K562 (cell line): ENCODE results near the gene GFI1B. TPM values are rescaled to one million over a fixed set of nuclear protein-coding genes. Genes with fewer than 3 reads are reported as not detected.

Experiments used
- BCL6 ChIP-seq: fragments of 250-450 bp; sonication (Bioruptor Pico); IDR thresholded peaks from 2 replicates; pipeline ENCODE4 v1.4.0; 2020
- BCOR ChIP-seq: fragments of 450-650 bp; IDR thresholded peaks from 2 replicates; pipeline ENCODE4 v1.6.1; 2016
- CBFA2T2 ChIP-seq: fragments of 450-650 bp; conservative IDR thresholded peaks from 2 replicates; pipeline ENCODE4 v1.6.1; 2017; ENCODE audit warnings: mild to moderate bottlenecking
- JUN ChIP-seq, 2 experiments: sonication (generic) in 1 of 2; formaldehyde crosslinking in 1 of 2; IDR thresholded peaks; 2 replicates each; pipeline versions ENCODE4 v1.6.1 to v1.8.0; 2012 to 2022; ENCODE audit warnings: borderline replicate concordance in 2 of 2, mild to moderate bottlenecking in 2 of 2, improper control_type of control experiment in 1 of 2, low read depth in 1 of 2, low read length in 1 of 2, missing genetic modification reagents in 1 of 2
- L3MBTL2 ChIP-seq: fragments of 450-650 bp; IDR thresholded peaks from 2 replicates; pipeline ENCODE4 v1.6.1; 2016; ENCODE audit warnings: mild to moderate bottlenecking, moderate library complexity
- MEIS2 ChIP-seq: fragments of 450-650 bp; IDR thresholded peaks from 2 replicates; pipeline ENCODE4 v1.6.1; 2014; ENCODE audit warnings: mild to moderate bottlenecking; ENCODE audit not compliant: partially characterized antibody
- MYNN ChIP-seq, 2 experiments: sonication (generic); formaldehyde crosslinking in 1 of 2; IDR thresholded peaks; 2 replicates each; pipeline versions ENCODE4 v1.5.0 to v1.6.1; 2016 to 2020; ENCODE audit warnings: antibody characterized with exemption in 1 of 2, missing genetic modification reagents in 1 of 2
- PML ChIP-seq: IDR thresholded peaks from 2 replicates; pipeline ENCODE4 v1.6.1; 2012; ENCODE audit warnings: low read length, inconsistent platforms
- POLR2AphosphoS5 ChIP-seq: IDR thresholded peaks from 2 replicates; pipeline ENCODE4 v1.6.1; 2011; ENCODE audit warnings: mild to moderate bottlenecking, low read depth, low read length, moderate library complexity; ENCODE audit not compliant: control insufficient read depth, insufficient read depth
- RBFOX2 ChIP-seq: fragments of 200-400 bp; formaldehyde crosslinking; IDR thresholded peaks from 2 replicates; pipeline ENCODE4 v1.6.1; 2017; ENCODE audit warnings: low read depth, mild to moderate bottlenecking, low read length, moderate library complexity
- TAF9B ChIP-seq: fragments of 450-650 bp; IDR thresholded peaks from 2 replicates; pipeline ENCODE4 v1.6.1; 2018; ENCODE audit warnings: mild to moderate bottlenecking; ENCODE audit not compliant: partially characterized antibody
- ZC3H4 ChIP-seq: sonication (generic); formaldehyde crosslinking; IDR thresholded peaks from 2 replicates; pipeline ENCODE4 v1.9.0; 2021; ENCODE audit warnings: missing genetic modification reagents, borderline replicate concordance
- ZNF583 ChIP-seq: fragments of 250-450 bp; sonication (Bioruptor Pico); IDR thresholded peaks from 2 replicates; pipeline ENCODE4 v1.4.0; 2020
- polyA plus RNA-seq, 8 experiments: library from polyadenylated mRNA; depleted of rRNA in 4 of 8; stranded (reverse) in 5 of 8; unstranded in 3 of 8; fragments of >200 nt; fragmentation: Nextera tagmentation in 2 of 8; fragmentation: Illumina TruSeq in 1 of 8; extraction: Ambion mirVana in 2 of 8; extraction: Trizol in 1 of 8; gene quantifications; 2 replicates each; pipeline versions ENCODE4 v1.2.1 to v1.2.3, GENCODE V29; 2011 to 2014; ENCODE audit warnings: inconsistent platforms in 1 of 8, missing spikeins in 1 of 8
- total RNA-seq, 7 experiments: library from RNA; depleted of rRNA in 6 of 7; stranded (reverse); fragments of >200 nt in 6 of 7; fragmentation: Illumina TruSeq in 2 of 7; extraction: Trizol in 2 of 7; gene quantifications; 2 replicates each; pipeline versions ENCODE4 v1.2.1 to v1.2.3, GENCODE V29; 2011 to 2021; ENCODE audit warnings: low replicate concordance in 1 of 7
- TF ChIP-seq, protein P1 (sequence below), 2 experiments: fragments of 450-650 bp in 1 of 2; sonication (generic) in 1 of 2; formaldehyde crosslinking in 1 of 2; IDR thresholded peaks; 2 replicates each; pipeline versions ENCODE4 v1.7.1 to v1.9.0; 2016 to 2022; ENCODE audit warnings: inconsistent platforms in 1 of 2, mild to moderate bottlenecking in 1 of 2, missing genetic modification reagents in 1 of 2
- TF ChIP-seq, protein P2 (sequence below): fragments of 450-650 bp; conservative IDR thresholded peaks from 2 replicates; pipeline ENCODE4 v1.6.1; 2016; ENCODE audit warnings: missing genetic modification characterization, low read depth, mild to moderate bottlenecking, missing compliant biosample characterization, moderate library complexity

Gene GFI1B
- total and polyA plus RNA-seq, 9 of the 15 experiments (the other 6 are each of a cell fraction or from before 2014, with no cell fraction given): 8.0 to 75.7 (median 34.5) TPM

DNA sequence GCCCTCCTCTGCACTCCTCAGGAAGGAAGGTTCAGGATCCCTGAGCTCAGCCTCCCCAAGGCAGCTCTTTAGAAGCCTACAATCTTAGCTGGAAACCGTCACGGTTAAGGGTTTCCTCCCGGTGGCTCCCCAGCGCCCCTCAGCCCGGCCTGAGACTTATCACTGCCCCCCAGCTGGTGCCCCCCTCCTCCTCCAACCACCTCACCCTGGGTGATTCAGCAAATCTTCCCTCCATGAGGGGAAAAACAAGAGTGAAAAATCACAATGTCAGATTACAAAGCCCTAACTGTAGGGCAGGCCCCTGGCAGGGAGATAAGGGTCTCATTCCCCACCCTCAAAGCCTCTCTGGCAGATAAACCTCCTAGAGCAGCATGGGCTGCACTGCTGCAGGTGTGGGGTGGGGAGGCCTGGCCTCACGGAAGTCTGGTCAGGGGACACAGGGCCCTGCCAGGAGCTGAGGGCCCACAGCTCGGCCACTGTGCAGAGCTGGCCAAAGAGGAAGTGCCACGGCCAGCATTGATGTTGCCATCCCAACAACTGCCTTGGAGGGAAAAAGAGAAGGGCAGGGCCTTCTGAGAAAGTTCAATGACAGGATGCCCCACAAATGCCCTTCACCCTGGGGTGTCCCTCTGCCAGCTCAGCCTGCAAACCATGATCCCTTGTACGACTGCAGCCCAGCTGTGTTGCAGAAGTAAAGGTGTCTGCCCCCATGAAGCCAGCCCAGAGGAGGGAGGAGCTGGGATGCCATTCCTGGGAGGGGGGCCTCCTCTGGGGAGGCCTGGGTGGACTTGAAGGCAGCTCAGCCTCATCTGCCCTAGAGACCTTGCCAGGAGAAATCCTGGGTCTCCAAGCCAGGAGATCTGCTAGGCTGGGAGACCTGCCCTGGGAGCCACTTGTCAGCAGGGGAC lies 25.9 kb downstream of the GFI1B start (continued):
- TF ChIP-seq, protein P1, sequence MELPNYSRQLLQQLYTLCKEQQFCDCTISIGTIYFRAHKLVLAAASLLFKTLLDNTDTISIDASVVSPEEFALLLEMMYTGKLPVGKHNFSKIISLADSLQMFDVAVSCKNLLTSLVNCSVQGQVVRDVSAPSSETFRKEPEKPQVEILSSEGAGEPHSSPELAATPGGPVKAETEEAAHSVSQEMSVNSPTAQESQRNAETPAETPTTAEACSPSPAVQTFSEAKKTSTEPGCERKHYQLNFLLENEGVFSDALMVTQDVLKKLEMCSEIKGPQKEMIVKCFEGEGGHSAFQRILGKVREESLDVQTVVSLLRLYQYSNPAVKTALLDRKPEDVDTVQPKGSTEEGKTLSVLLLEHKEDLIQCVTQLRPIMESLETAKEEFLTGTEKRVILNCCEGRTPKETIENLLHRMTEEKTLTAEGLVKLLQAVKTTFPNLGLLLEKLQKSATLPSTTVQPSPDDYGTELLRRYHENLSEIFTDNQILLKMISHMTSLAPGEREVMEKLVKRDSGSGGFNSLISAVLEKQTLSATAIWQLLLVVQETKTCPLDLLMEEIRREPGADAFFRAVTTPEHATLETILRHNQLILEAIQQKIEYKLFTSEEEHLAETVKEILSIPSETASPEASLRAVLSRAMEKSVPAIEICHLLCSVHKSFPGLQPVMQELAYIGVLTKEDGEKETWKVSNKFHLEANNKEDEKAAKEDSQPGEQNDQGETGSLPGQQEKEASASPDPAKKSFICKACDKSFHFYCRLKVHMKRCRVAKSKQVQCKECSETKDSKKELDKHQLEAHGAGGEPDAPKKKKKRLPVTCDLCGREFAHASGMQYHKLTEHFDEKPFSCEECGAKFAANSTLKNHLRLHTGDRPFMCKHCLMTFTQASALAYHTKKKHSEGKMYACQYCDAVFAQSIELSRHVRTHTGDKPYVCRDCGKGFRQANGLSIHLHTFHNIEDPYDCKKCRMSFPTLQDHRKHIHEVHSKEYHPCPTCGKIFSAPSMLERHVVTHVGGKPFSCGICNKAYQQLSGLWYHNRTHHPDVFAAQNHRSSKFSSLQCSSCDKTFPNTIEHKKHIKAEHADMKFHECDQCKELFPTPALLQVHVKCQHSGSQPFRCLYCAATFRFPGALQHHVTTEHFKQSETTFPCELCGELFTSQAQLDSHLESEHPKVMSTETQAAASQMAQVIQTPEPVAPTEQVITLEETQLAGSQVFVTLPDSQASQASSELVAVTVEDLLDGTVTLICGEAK (IDR thresholded peaks at IDR 0.05): no peak
- TF ChIP-seq, protein P1 (CRISPR knock-in tag; IDR thresholded peaks at IDR 0.05): no peak
- TF ChIP-seq BCOR (peak; percentile 93), TAF9B (no peak), PML (peak; percentile 93), POLR2AphosphoS5 (peak; percentile 94), RBFOX2 (peak; percentile 57), L3MBTL2 (peak; percentile 75; the same call in 1 of the 2 replicates), BCL6 (CRISPR knock-in tag) (peak; percentile 78), CBFA2T2 (peak; percentile 99), MYNN (IDR thresholded peaks at IDR 0.05) (peak; percentile 97), MYNN (CRISPR knock-in tag; IDR thresholded peaks at IDR 0.05) (no peak), ZNF583 (peak; percentile 86), ZC3H4 (no peak), JUN (IDR thresholded peaks at IDR 0.05; ENCODE audit: borderline replicate concordance, low read depth, low read length) (peak; percentile 77; the same call in 1 of the 2 replicates), JUN (CRISPR knock-in tag; IDR thresholded peaks at IDR 0.05; ENCODE audit: borderline replicate concordance) (peak; percentile 75; the same call in 1 of the 2 replicates), MEIS2 (peak; percentile 88)
- TF ChIP-seq, protein P2, sequence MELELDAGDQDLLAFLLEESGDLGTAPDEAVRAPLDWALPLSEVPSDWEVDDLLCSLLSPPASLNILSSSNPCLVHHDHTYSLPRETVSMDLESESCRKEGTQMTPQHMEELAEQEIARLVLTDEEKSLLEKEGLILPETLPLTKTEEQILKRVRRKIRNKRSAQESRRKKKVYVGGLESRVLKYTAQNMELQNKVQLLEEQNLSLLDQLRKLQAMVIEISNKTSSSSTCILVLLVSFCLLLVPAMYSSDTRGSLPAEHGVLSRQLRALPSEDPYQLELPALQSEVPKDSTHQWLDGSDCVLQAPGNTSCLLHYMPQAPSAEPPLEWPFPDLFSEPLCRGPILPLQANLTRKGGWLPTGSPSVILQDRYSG (tag): peak; percentile 72
